Ovary (tissue), 9 donors: Measurements from ENCODE around the gene COL1A2. TPM values are rescaled to one million over a fixed set of nuclear protein-coding genes. Genes with fewer than 3 reads are reported as not detected.

Experiments
- DNase-seq, 5 donors: peaks; one replicate each; pipeline ENCODE4 v3.0.0-alpha.2; 2019 to 2020
- H3K27ac ChIP-seq, 2 donors: fragments of 200-600 bp; one replicate each; pipeline versions ENCODE4 v1.5.1 to v1.8.0; 2019 to 2022
- H3K27me3 ChIP-seq: fragments of 200-600 bp; one replicate; pipeline ENCODE4 v1.8.0; 2022
- H3K36me3 ChIP-seq: fragments of 200-600 bp; sonication (generic); one replicate; pipeline ENCODE4 v1.5.1; 2019
- H3K4me1 ChIP-seq: one replicate; pipeline ENCODE4 v1.8.1; 2013; ENCODE audit warnings: mild to moderate bottlenecking, moderate library complexity; ENCODE audit not compliant: insufficient read depth
- H3K4me3 ChIP-seq: fragments of 200-600 bp; sonication (generic); one replicate; pipeline ENCODE4 v1.5.1; 2017
- H3K9me3 ChIP-seq, 2 donors: fragments of 200-600 bp in 1 of 2; sonication (generic) in 1 of 2; one replicate each; pipeline versions ENCODE4 v1.5.1 to v1.8.1; 2013 to 2019; ENCODE audit warnings: mild to moderate bottlenecking in 1 of 2, moderate library complexity in 1 of 2
- CTCF ChIP-seq, 3 donors: fragments of 450-650 bp in 2 of 3; fragments of 200-600 bp in 1 of 3; IDR thresholded peaks; one replicate each; pipeline versions ENCODE4 v1.5.1 to v1.8.0; 2016 to 2022; ENCODE audit warnings: antibody characterized with exemption in 3 of 3, mild to moderate bottlenecking in 1 of 3
- EP300 ChIP-seq: sonication (generic); formaldehyde crosslinking; IDR thresholded peaks from one replicate; pipeline ENCODE4 v1.6.1; 2017; ENCODE audit warnings: antibody characterized with exemption
- POLR2A ChIP-seq: fragments of 450-650 bp; IDR thresholded peaks from one replicate; pipeline ENCODE4 v1.6.1; 2017; ENCODE audit warnings: antibody characterized with exemption, mild to moderate bottlenecking, moderate library complexity
- WGBS, 3 donors: extraction: QIAGEN DNeasy Blood & Tissue Kit in 1 of 3; methylation state at CpG; one replicate each; pipeline versions ENCODE4 v1.1.5 to v1.1.7; 2013 to 2017; 5-methylcytosine and 5-hydroxymethylcytosine counted together
- intact Hi-C, 4 donors: fragments of 100-400 bp; cut with DNase I; formaldehyde crosslinking; loops; one replicate each; pipeline versions ENCODE4 v1.11.0 to v1.15.1; 2022 to 2023
- polyA plus RNA-seq, 2 donors: library from polyadenylated mRNA; stranded (reverse); fragments of 200-250 nt in 1 of 2; fragments of 350-450 nt in 1 of 2; fragmentation: Illumina TruSeq in 1 of 2; extraction: RNeasy Lipid Tissue Mini Kit (QIAGEN cat#74804) in 1 of 2; gene quantifications; one replicate each; pipeline ENCODE4 v1.2.3, GENCODE V29; 2013 to 2014
- total RNA-seq, 7 donors: library from RNA; depleted of rRNA in 2 of 7; stranded (reverse); fragments of >200 nt in 2 of 7; fragmentation: NEBNext Ultra II Directional in 3 of 7; extraction: Animal tissue kit (Norgen Biotek cat#: 25700) in 3 of 7; gene quantifications; one replicate each; pipeline versions ENCODE4 v1.1.0 to v1.2.4, GENCODE V29; 2016 to 2023
- donor health status: DM: no; HTN: no; CAD: no; lungs with moderate emphysema.
- donor health status: DM: no; HTN: no; CAD: no.
- donor health status: Bipolar disorder and iron deficiency.
- donor health status: DM: yes; HTN: yes; CAD: no.
- donor health status: DM: no; HTN: no; CAD: no.
- donor health status: DM: yes; HTN: yes; CAD: no.

Gene COL1A2
- total and polyA plus RNA-seq, 9 donors: 133 to 2,370 (median 497) TPM

DNA sequence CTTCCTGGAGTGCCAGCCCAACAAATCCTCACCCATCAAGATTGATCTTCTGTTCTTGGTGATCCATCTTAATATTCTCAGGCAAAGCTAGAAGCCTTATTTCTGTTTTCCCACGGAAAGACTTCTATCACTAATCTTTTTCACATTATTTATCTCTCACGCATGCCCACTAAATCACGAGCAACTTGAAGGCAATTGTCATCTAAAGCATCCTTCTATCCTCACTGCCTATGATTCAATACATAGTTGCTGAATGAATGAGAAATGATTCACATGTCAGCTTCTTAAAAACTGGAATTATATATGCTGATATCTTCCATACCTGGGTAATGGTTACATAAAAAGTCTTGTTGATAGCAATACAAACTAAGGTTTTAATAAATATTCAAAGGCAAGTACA, 12.6 kb upstream of the COL1A2 start:
- H3K27ac ChIP-seq: no peak overlapping the region
- no peaks in the 10 kb centered on the region for H3K36me3 ChIP-seq
- no peak for DNase-seq
- no peaks in the 10 kb centered on the region for H3K27me3 ChIP-seq
- H3K4me3 ChIP-seq: no peak overlapping the region
- no peak for TF ChIP-seq POLR2A
- no peak for TF ChIP-seq EP300
- no peak for TF ChIP-seq CTCF (IDR thresholded peaks at IDR 0.05)
- WGBS, 3 donors: 72 to 84% (median 74%) methylated on average over 3 of the region's 3 CpGs
- peaks cover 9% of the 10 kb centered on the region for H3K4me1 ChIP-seq
- intact Hi-C loops: no loop called here
- no peaks in the 10 kb centered on the region for H3K9me3 ChIP-seq

GRCh38 chr7:94382746-94383145, 11.9 kb upstream of the COL1A2 start:
- intact Hi-C loops: no loop called here
- no peaks in the 10 kb centered on the region for H3K9me3 ChIP-seq
- no peaks in the 10 kb centered on the region for H3K36me3 ChIP-seq
- peaks cover 5% of the 10 kb centered on the region for H3K4me1 ChIP-seq
- 91 to 100% (median 95%) methylated on average over 1 of the region's 1 CpG for WGBS, 3 donors
- no peaks in the 10 kb centered on the region for H3K27me3 ChIP-seq
- no peak for DNase-seq
- no peak overlapping the region for H3K4me3 ChIP-seq
- no peak for TF ChIP-seq CTCF (IDR thresholded peaks at IDR 0.05)
- TF ChIP-seq EP300: no peak
- TF ChIP-seq POLR2A: no peak
- no peak overlapping the region for H3K27ac ChIP-seq

GRCh38 chr7:94384315-94384714, 10.4 kb upstream of the COL1A2 start:
- no peak for TF ChIP-seq POLR2A
- no peak for TF ChIP-seq EP300
- no peak for TF ChIP-seq CTCF (IDR thresholded peaks at IDR 0.05)
- no peak for DNase-seq
- Histone ChIP-seq H3K27ac (no peak overlapping the region), H3K27me3 (no peaks in the 10 kb centered on the region), H3K4me1 (no peaks in the 10 kb centered on the region), H3K4me3 (no peak overlapping the region), H3K9me3 (no peaks in the 10 kb centered on the region), H3K36me3 (no peaks in the 10 kb centered on the region)
- intact Hi-C loops: no loop called here
- 83 to 87% (median 87%) methylated on average over 4 of the region's 4 CpGs for whole genome bisulfite sequencing, 3 donors

- TF ChIP-seq EP300: no peak
- TF ChIP-seq CTCF (IDR thresholded peaks at IDR 0.05): no peak
- TF ChIP-seq POLR2A: no peak
- Histone ChIP-seq H3K4me3 (no peak overlapping the region), H3K27ac (no peak overlapping the region), H3K36me3 (no peaks in the 10 kb centered on the region), H3K9me3 (no peaks in the 10 kb centered on the region), H3K4me1 (no peaks in the 10 kb centered on the region), H3K27me3 (no peaks in the 10 kb centered on the region)
- WGBS, 3 donors: 88 to 93% (median 90%) methylated on average over 2 of the region's 2 CpGs
- no peak for DNase-seq
- intact Hi-C loops: no loop called here
Observed at GRCh38 chr7:94386416-94386815, 8.3 kb upstream of the COL1A2 start.

DNA sequence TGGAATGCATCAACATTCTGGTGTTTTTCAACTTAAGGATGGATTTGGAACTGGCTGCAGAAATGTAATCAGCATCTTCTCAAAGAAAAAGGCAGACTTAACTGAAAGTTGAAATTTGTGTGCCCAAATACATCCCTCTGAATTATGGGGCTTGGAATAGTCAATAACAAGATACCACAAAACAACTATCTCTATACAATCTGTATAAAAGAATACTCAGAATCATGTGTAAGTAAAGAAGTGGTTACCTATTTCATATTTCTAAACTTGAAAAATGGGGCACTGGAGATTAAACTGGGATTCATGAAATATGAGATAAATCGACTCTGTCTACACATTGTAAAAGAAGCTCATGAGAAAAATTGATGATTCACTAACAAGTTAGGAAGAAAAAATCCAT, 6.2 kb upstream of the COL1A2 start:
- Histone ChIP-seq H3K9me3 (no peaks in the 10 kb centered on the region), H3K27ac (no peak overlapping the region), H3K4me3 (no peak overlapping the region), H3K36me3 (no peaks in the 10 kb centered on the region), H3K27me3 (no peaks in the 10 kb centered on the region), H3K4me1 (peaks cover 2% of the 10 kb centered on the region)
- WGBS, 3 donors: 63 to 75% (median 71%) methylated on average over 1 of the region's 1 CpG
- TF ChIP-seq POLR2A: no peak
- no peak for TF ChIP-seq CTCF (IDR thresholded peaks at IDR 0.05)
- TF ChIP-seq EP300: no peak
- no peak for DNase-seq
- intact Hi-C loops: no loop called here
